SK-N-SH (cell line): ENCODE data around the gene JPH2. TPM values are rescaled to one million over a fixed set of nuclear protein-coding genes. Genes with fewer than 3 reads are reported as not detected.

Experiments used
- CTCF ChIA-PET: fragments of 300-600, 350-600 bp; formaldehyde crosslinking; extraction: SDS; loops from one replicate; lab custom pipeline; 2021; lab: Yijun Ruan, JAX
- POLR2A ChIA-PET: fragments of 350-600 bp; sonication (Branson Sonifier 250); formaldehyde crosslinking; extraction: SDS; loops from one replicate; lab custom pipeline; 2020; ENCODE audit warnings: antibody characterized with exemption, inconsistent platforms; lab: Yijun Ruan, JAX
- DNase-seq: peaks from one replicate; pipeline ENCODE4 v3.0.0; 2012
- H2AFZ ChIP-seq: fragments of 200-600 bp; sonication (generic); 2 replicates; pipeline ENCODE4 v1.8.1; 2016; ENCODE audit warnings: antibody characterized with exemption, mild to moderate bottlenecking, low read depth
- H3F3A ChIP-seq: fragments of 200-600 bp; sonication (generic); replicated peaks from 2 replicates; pipeline ENCODE3; 2016; ENCODE audit warnings: antibody characterized with exemption, mild to moderate bottlenecking; ENCODE audit not compliant: insufficient read depth
- H3K27ac ChIP-seq, 2 experiments: fragments of 200-500 bp in 1 of 2; fragments of 200-600 bp in 1 of 2; sonication (Bioruptor generic) in 1 of 2; sonication (generic), shearing (Covaris generic) in 1 of 2; 2 replicates each; pipeline versions ENCODE4 v1.5.1 to v1.6.1; 2014 to 2016; ENCODE audit warnings: low read depth in 2 of 2, inconsistent platforms in 1 of 2, low read length in 1 of 2, mild to moderate bottlenecking in 1 of 2, mixed read lengths in 1 of 2
- H3K27me3 ChIP-seq: fragments of 200-600 bp; sonication (generic), shearing (Covaris generic); 2 replicates; pipeline ENCODE4 v1.6.1; 2016; ENCODE audit warnings: mixed run types; ENCODE audit not compliant: insufficient read depth
- H3K36me3 ChIP-seq, 2 experiments: fragments of 200-500 bp in 1 of 2; fragments of 200-600 bp in 1 of 2; sonication (Bioruptor generic) in 1 of 2; sonication (generic) in 1 of 2; replicated peaks in 1 of 2; 2 replicates each; pipeline versions ENCODE3 to v1.5.1; 2014 to 2016; ENCODE audit warnings: low read length in 1 of 2, mild to moderate bottlenecking in 1 of 2; ENCODE audit not compliant: insufficient read depth in 2 of 2, control insufficient read depth in 1 of 2
- H3K4me1 ChIP-seq, 2 experiments: fragments of 200-500 bp in 1 of 2; fragments of 200-600 bp in 1 of 2; sonication (Bioruptor generic) in 1 of 2; sonication (generic), shearing (Covaris generic) in 1 of 2; 2 replicates each; pipeline versions ENCODE4 v1.5.1 to v1.6.1; 2014 to 2016; ENCODE audit warnings: low read depth in 1 of 2, low read length in 1 of 2, mixed run types in 1 of 2; ENCODE audit not compliant: insufficient read depth in 2 of 2, control insufficient read depth in 1 of 2
- H3K4me2 ChIP-seq: fragments of 200-600 bp; sonication (generic), shearing (Covaris generic); 2 replicates; pipeline ENCODE4 v1.6.1; 2017; ENCODE audit warnings: mixed run types
- H3K4me3 ChIP-seq, 2 experiments: fragments of 200-500 bp in 1 of 2; fragments of 200-600 bp in 1 of 2; sonication (Bioruptor generic) in 1 of 2; sonication (generic), shearing (Covaris generic) in 1 of 2; 2 replicates each; pipeline versions ENCODE4 v1.5.1 to v1.8.1; 2014 to 2016; ENCODE audit warnings: low read depth in 2 of 2, inconsistent platforms in 1 of 2, low read length in 1 of 2, mild to moderate bottlenecking in 1 of 2, mixed read lengths in 1 of 2, moderate library complexity in 1 of 2
- H3K79me2 ChIP-seq: fragments of 200-600 bp; sonication (generic); 2 replicates; pipeline ENCODE4 v1.8.1; 2017; ENCODE audit warnings: mild to moderate bottlenecking; ENCODE audit not compliant: insufficient read depth
- H3K9ac ChIP-seq: fragments of 200-600 bp; sonication (generic); 2 replicates; pipeline ENCODE4 v1.6.1; 2017; ENCODE audit warnings: mixed run types
- H3K9me2 ChIP-seq: fragments of 200-600 bp; sonication (generic); 2 replicates; pipeline ENCODE4 v1.6.1; 2017; ENCODE audit warnings: mixed run types
- H3K9me3 ChIP-seq: fragments of 200-600 bp; sonication (generic); 2 replicates; pipeline ENCODE4 v1.6.1; 2017; ENCODE audit warnings: mixed run types, mild to moderate bottlenecking, moderate library complexity
- H4K20me1 ChIP-seq: fragments of 200-600 bp; sonication (generic); 2 replicates; pipeline ENCODE4 v1.6.1; 2017; ENCODE audit warnings: mild to moderate bottlenecking, mixed run types; ENCODE audit not compliant: insufficient read depth
- CHD2 ChIP-seq: fragments of 150-350 bp; IDR thresholded peaks from 2 replicates; pipeline ENCODE4 v1.6.1; 2018; ENCODE audit warnings: low read length; ENCODE audit not compliant: partially characterized antibody
- CTCF ChIP-seq: fragments of 200-600 bp; sonication (generic); IDR thresholded peaks from 2 replicates; pipeline ENCODE4 v1.6.1; 2017; ENCODE audit warnings: antibody characterized with exemption, mild to moderate bottlenecking, moderate library complexity
- EP300 ChIP-seq, 2 experiments: IDR thresholded peaks; 2 replicates each; pipeline versions ENCODE4 v1.4.0 to v1.6.1; 2012; ENCODE audit warnings: borderline replicate concordance in 1 of 2, low read depth in 1 of 2, low read length in 1 of 2
- EZH2phosphoT487 ChIP-seq: fragments of 200-600 bp; sonication (generic); IDR thresholded peaks from 2 replicates; pipeline ENCODE4 v1.6.1; 2017; ENCODE audit warnings: low read depth, mixed run types, mild to moderate bottlenecking, antibody characterized with exemption, moderate library complexity, borderline replicate concordance
- FOXJ3 ChIP-seq: sonication (generic); formaldehyde crosslinking; IDR thresholded peaks from 2 replicates; pipeline ENCODE4 v1.5.1; 2020; ENCODE audit warnings: mild to moderate bottlenecking, missing genetic modification reagents
- FOXM1 ChIP-seq: IDR thresholded peaks from 2 replicates; pipeline ENCODE4 v1.4.0; 2012; ENCODE audit warnings: low read depth, mild to moderate bottlenecking
- GATA2 ChIP-seq: sonication (generic); formaldehyde crosslinking; IDR thresholded peaks from 2 replicates; pipeline ENCODE4 v1.5.0; 2020; ENCODE audit warnings: mild to moderate bottlenecking, missing genetic modification reagents
- IRF3 ChIP-seq: fragments of 150-350 bp; IDR thresholded peaks from 2 replicates; pipeline ENCODE4 v1.6.1; 2016; ENCODE audit warnings: mild to moderate bottlenecking, low read depth, low read length
- JUND ChIP-seq: IDR thresholded peaks from 2 replicates; pipeline ENCODE4 v1.4.0; 2012
- MAX ChIP-seq: IDR thresholded peaks from 2 replicates; pipeline ENCODE4 v1.4.0; 2012; ENCODE audit warnings: low read depth
- MXI1 ChIP-seq: IDR thresholded peaks from 2 replicates; pipeline ENCODE4 v1.6.1; 2012; ENCODE audit warnings: mild to moderate bottlenecking, low read depth, low read length, improper control_type of control experiment
- NRF1 ChIP-seq: IDR thresholded peaks from 2 replicates; pipeline ENCODE4 v1.6.1; 2012; ENCODE audit warnings: low read depth, mild to moderate bottlenecking, low read length
- PBX3 ChIP-seq: IDR thresholded peaks from 2 replicates; pipeline ENCODE4; 2012
- REST ChIP-seq: IDR thresholded peaks from 2 replicates; pipeline ENCODE4 v1.6.1; 2012; ENCODE audit warnings: mild to moderate bottlenecking, low read depth, low read length, moderate library complexity
- RFX5 ChIP-seq: IDR thresholded peaks from 2 replicates; pipeline ENCODE4 v1.6.1; 2012; ENCODE audit warnings: mild to moderate bottlenecking, improper control_type of control experiment, low read length
- RXRA ChIP-seq: IDR thresholded peaks from 2 replicates; pipeline ENCODE4 v1.4.0; 2012; ENCODE audit warnings: low read depth, mild to moderate bottlenecking, borderline replicate concordance
- SIN3A ChIP-seq: IDR thresholded peaks from 2 replicates; pipeline ENCODE4 v1.6.1; 2012; ENCODE audit warnings: low read depth, mild to moderate bottlenecking, low read length, moderate library complexity, borderline replicate concordance
- SMC3 ChIP-seq: IDR thresholded peaks from 2 replicates; pipeline ENCODE4 v1.6.1; 2012; ENCODE audit warnings: low read depth, low read length, improper control_type of control experiment
- TEAD4 ChIP-seq: IDR thresholded peaks from 2 replicates; pipeline ENCODE4 v1.4.0; 2012; ENCODE audit warnings: mild to moderate bottlenecking, borderline replicate concordance; ENCODE audit not compliant: insufficient read depth
- USF1 ChIP-seq: IDR thresholded peaks from 2 replicates; pipeline ENCODE4 v1.4.0; 2012; ENCODE audit warnings: low read depth, borderline replicate concordance
- USF2 ChIP-seq: fragments of 150-350 bp; IDR thresholded peaks from 2 replicates; pipeline ENCODE4 v1.6.1; 2017; ENCODE audit warnings: antibody characterized with exemption, low read length, low read depth, borderline replicate concordance
- WGBS: methylation state at CpG from one replicate; pipeline ENCODE4 v1.1.6; 2017; ENCODE audit warnings: low lambda C conversion rate; 5-methylcytosine and 5-hydroxymethylcytosine counted together
- polyA plus RNA-seq, 3 experiments: library from polyadenylated mRNA; depleted of rRNA; stranded (reverse); fragments of >200 nt; gene quantifications; 2 replicates each; pipeline ENCODE4 v1.2.3, GENCODE V29; 2012

JPH2 gene
- polyA plus RNA-seq, 1 of the 3 experiments (the other 2 are of a cell fraction) = 0.67 TPM

GRCh38 chr20:44182863-44183262 is 4.1 kb downstream of the JPH2 start (continued):
- no peak for TF ChIP-seq PBX3
- TF ChIP-seq MXI1 = no peak
- no peak for TF ChIP-seq MAX
- TF ChIP-seq, all 33 proteins: peak for 0

GRCh38 chr20:44182135-44182765 is 4.7 kb downstream of the JPH2 start:
- Histone ChIP-seq H3K4me2 (no peak overlapping the region), H3K4me3 (no peak overlapping the region), H3K79me2 (no peaks in the 10 kb centered on the region), H4K20me1 (no peaks in the 10 kb centered on the region), H3K9ac (no peak overlapping the region), H3F3A (no peaks in the 10 kb centered on the region), H3K36me3 (no peaks in the 10 kb centered on the region), H3K27me3 (no peaks in the 10 kb centered on the region), H3K9me3 (no peaks in the 10 kb centered on the region), H3K4me1 (peaks cover 8 to 13% of the 10 kb centered on the region in 2 experiments; a peak in 1 of 4 replicates), H3K27ac (no peak overlapping the region), H3K9me2 (no peaks in the 10 kb centered on the region), H2AFZ (no peak overlapping the region)
- WGBS = 69% methylated on average over 13 of the region's 13 CpGs
- DNase-seq = no peak
- CTCF ChIA-PET = interaction anchor here (6.9 to 19.9 kb wide), 2 partner anchors 7 to 70 kb away, joined by 54 to 618 read pairs; no protein-coding TSS in a partner anchor
- POLR2A ChIA-PET = no interaction called here
- TF ChIP-seq GATA2 (CRISPR knock-in tag) (no peak), FOXM1 (no peak), RXRA (no peak), MXI1 (no peak), EZH2phosphoT487 (no peak), CHD2 (no peak), IRF3 (no peak), JUND (no peak), CTCF (no peak), TEAD4 (no peak), SIN3A (no peak), SMC3 (no peak), NRF1 (no peak), RFX5 (no peak), REST (no peak), USF1 (no peak), USF2 (no peak), FOXJ3 (CRISPR knock-in tag) (no peak), EP300 (IDR thresholded peaks at IDR 0.05; ENCODE audit: borderline replicate concordance in 1 of 2, low read depth in 1 of 2, low read length in 1 of 2) (no peak)
